ENCODE measurements around the gene DNAJC7.
"Not testable (repeated sequence)": the region's sequence is repeated elsewhere in the genome, so short reads cannot be mapped to it uniquely, and the experiment has no call there.

The DNAJC7 gene

GRCh38 chr17:41937970-41938954 is 79.0 kb downstream of the DNAJC7 start:
- no peak overlapping the region for H3K4me3 ChIP-seq (ENCODE audit: control insufficient read depth, low read depth, low read length)
- DNase-seq (ENCODE audit: low read depth), result no peak
- TF ChIP-seq CTCF (IDR thresholded peaks at IDR 0.05; ENCODE audit: control insufficient read depth, insufficient read depth, low read depth, low read length, missing control alignments), result no peak

DNA sequence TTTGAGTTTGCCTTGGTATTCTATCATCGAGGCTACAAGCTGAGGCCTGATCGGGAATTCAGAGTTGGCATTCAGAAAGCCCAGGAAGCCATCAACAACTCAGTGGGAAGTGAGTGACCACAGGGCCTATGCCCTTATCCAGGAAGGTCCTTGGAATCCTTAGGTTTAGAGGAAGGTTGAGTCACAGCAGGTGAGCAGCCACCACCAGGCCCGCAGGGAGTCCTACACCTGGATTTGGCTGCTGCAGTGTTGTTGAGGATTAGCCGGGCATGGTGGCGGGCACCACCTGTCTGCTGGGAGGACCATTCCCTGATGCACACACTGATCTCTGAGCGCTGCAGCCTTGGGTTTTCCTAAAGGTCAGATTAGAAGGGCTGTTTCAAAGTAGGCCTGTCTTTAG is 81.6 kb downstream of the DNAJC7 start:
- no peak overlapping the region for H3K4me3 ChIP-seq (ENCODE audit: control insufficient read depth, low read depth, low read length)
- DNase-seq (ENCODE audit: low read depth), result no peak
- TF ChIP-seq CTCF (IDR thresholded peaks at IDR 0.05; ENCODE audit: control insufficient read depth, insufficient read depth, low read depth, low read length, missing control alignments), result no peak

DNA sequence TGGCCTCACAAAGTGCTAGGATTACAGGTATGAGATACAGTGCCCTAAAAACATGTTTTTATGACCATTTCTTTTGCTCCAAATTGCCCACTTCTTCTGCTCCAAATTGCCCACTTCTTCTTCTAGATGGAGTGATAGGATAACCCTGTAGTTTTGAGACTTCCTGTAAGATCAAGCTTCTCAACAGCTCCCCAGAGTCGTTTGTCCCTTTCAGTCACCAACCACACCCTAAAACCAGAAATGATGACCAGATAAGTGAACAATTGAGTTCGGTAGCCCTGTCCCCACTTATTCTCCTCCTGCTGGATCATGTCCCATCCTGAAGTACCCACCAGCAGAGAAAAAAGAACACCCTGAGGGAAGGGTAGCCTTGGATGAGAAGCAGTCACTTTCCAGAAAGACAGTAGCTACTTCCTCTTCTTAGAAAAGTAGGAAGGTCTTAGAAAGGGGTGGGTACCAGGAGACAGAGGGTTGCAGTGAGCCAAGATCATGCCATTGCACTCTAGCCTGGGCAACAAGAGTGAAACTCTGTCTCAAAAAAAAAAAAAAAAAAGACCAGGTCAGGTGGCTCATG is 84.3 kb downstream of the DNAJC7 start:
- H3K4me3 ChIP-seq (ENCODE audit: control insufficient read depth, low read depth, low read length), result no peak overlapping the region
- TF ChIP-seq CTCF (IDR thresholded peaks at IDR 0.05; ENCODE audit: control insufficient read depth, insufficient read depth, low read depth, low read length, missing control alignments), result no peak
- no peak for DNase-seq (ENCODE audit: low read depth)

DNA sequence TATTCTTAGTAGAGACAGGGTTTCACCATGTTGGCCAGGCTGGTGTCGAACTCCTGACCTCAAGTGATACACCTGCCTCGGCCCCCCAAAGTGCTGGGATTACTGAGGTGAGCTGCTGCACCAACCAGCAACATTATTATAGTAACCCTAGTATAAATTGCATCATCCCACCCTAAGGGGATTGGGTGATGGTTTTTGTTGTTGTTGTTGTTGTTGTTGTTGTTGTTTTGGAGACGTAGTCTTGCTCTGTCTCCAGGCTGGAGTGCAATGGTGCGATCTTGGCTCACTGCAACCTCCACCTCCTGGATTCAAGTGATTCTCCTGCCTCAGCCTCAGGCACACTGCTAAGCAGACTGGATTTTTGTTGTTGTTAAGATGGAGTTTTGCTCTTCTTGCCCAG is 85.5 kb downstream of the DNAJC7 start:
- not testable (repeated sequence) for H3K4me3 ChIP-seq (ENCODE audit: control insufficient read depth, low read depth, low read length); DNase-seq (ENCODE audit: low read depth)

- DNase-seq (ENCODE audit: low read depth), result not testable (repeated sequence)
- H3K4me3 ChIP-seq (ENCODE audit: control insufficient read depth, low read depth, low read length), result peak overlapping the region; percentile 53
Observed at GRCh38 chr17:41930833-41931156, 86.4 kb downstream of the DNAJC7 start.

- peak; percentile 90 for DNase-seq (ENCODE audit: low read depth)
- TF ChIP-seq CTCF (IDR thresholded peaks at IDR 0.05; ENCODE audit: control insufficient read depth, insufficient read depth, low read depth, low read length, missing control alignments), result peak; percentile 48
- H3K4me3 ChIP-seq (ENCODE audit: control insufficient read depth, low read depth, low read length), result peak within 1 kb of the TSS; percentile 53
Observed at GRCh38 chr17:41930009-41930832, 87.0 kb downstream of the DNAJC7 start, which contains the start of gene ODAD4. TSS of gene ODAD4 (plus strand) at chr17:41930617. CDS start at chr17:41930724, 107 bp downstream.

GRCh38 chr17:41928693-41929251 is 88.5 kb downstream of the DNAJC7 start:
- no peak for DNase-seq (ENCODE audit: low read depth)
- no peak overlapping the region for H3K4me3 ChIP-seq (ENCODE audit: control insufficient read depth, low read depth, low read length)
- TF ChIP-seq CTCF (IDR thresholded peaks at IDR 0.05; ENCODE audit: control insufficient read depth, insufficient read depth, low read depth, low read length, missing control alignments), result no peak
